OCI-LY1 (cell line): Measurements from ENCODE around the gene FANCC.

ENCODE experiments used
- H2AFZ ChIP-seq: fragments of 200-600 bp; sonication (generic), shearing (Covaris generic); 2 replicates; pipeline ENCODE4 v1.6.0; 2014; ENCODE audit warnings: antibody characterized with exemption, mild to moderate bottlenecking, low read length
- H3F3A ChIP-seq: fragments of 200-600 bp; sonication (generic), shearing (Covaris generic); 2 replicates; pipeline ENCODE4 v1.6.0; 2014; ENCODE audit warnings: mild to moderate bottlenecking, antibody characterized with exemption, low read length, moderate library complexity; ENCODE audit not compliant: insufficient read depth
- H3K27ac ChIP-seq: fragments of 200-600 bp; sonication (generic); 2 replicates; pipeline ENCODE4 v1.5.1; 2014; ENCODE audit warnings: low read length, mixed run types, mild to moderate bottlenecking, low read depth; ENCODE audit not compliant: poor library complexity, severe bottlenecking
- H3K27me3 ChIP-seq: fragments of 200-600 bp; sonication (generic); 2 replicates; pipeline ENCODE4 v1.6.0; 2014; ENCODE audit warnings: antibody characterized with exemption, mild to moderate bottlenecking, low read length, moderate library complexity; ENCODE audit not compliant: insufficient read depth
- H3K36me3 ChIP-seq: fragments of 200-600 bp; sonication (generic); 2 replicates; pipeline ENCODE4 v1.6.1; 2014; ENCODE audit warnings: mild to moderate bottlenecking, antibody characterized with exemption, low read length, moderate library complexity, mixed read lengths; ENCODE audit not compliant: insufficient read depth
- H3K4me1 ChIP-seq: fragments of 200-600 bp; sonication (generic); 2 replicates; pipeline ENCODE4 v1.5.1; 2014; ENCODE audit warnings: mild to moderate bottlenecking, low read length, moderate library complexity; ENCODE audit not compliant: insufficient read depth, severe bottlenecking
- H3K4me2 ChIP-seq: fragments of 200-600 bp; sonication (generic), shearing (Covaris generic); 2 replicates; pipeline ENCODE4 v1.6.1; 2014; ENCODE audit warnings: low read length
- H3K4me3 ChIP-seq: fragments of 200-600 bp; sonication (generic); 2 replicates; pipeline ENCODE4 v1.5.1; 2014; ENCODE audit warnings: low read length, low read depth, mild to moderate bottlenecking, mixed read lengths; ENCODE audit not compliant: poor library complexity, severe bottlenecking
- H3K79me2 ChIP-seq: fragments of 200-600 bp; shearing (Covaris generic); 2 replicates; pipeline ENCODE4 v1.6.1; 2016; ENCODE audit warnings: mixed run types, low read length, mixed read lengths; ENCODE audit not compliant: insufficient read depth
- H3K9ac ChIP-seq: fragments of 200-600 bp; sonication (generic), shearing (Covaris generic); 2 replicates; pipeline ENCODE4 v1.6.1; 2014; ENCODE audit warnings: mild to moderate bottlenecking, low read length, mixed read lengths
- H3K9me2 ChIP-seq: fragments of 200-600 bp; sonication (generic), shearing (Covaris generic); 2 replicates; pipeline ENCODE4 v1.6.1; 2014; ENCODE audit warnings: low read depth, mild to moderate bottlenecking, low read length, mixed read lengths
- H3K9me3 ChIP-seq: fragments of 200-600 bp; shearing (Covaris generic); 2 replicates; pipeline ENCODE4 v1.6.1; 2014; ENCODE audit warnings: low read length, mixed read lengths
- H4K20me1 ChIP-seq: fragments of 200-600 bp; sonication (generic), shearing (Covaris generic); 2 replicates; pipeline ENCODE4 v1.6.0; 2016; ENCODE audit warnings: mild to moderate bottlenecking, low read length; ENCODE audit not compliant: insufficient read depth
- EZH2 ChIP-seq: fragments of 200-600 bp; sonication (generic), shearing (Covaris generic); IDR thresholded peaks from 2 replicates; pipeline ENCODE4 v1.8.0; 2017; ENCODE audit warnings: borderline replicate concordance, mixed run types, mild to moderate bottlenecking, antibody characterized with exemption, low read length, moderate library complexity, mixed read lengths
- TF ChIP-seq, protein P1 (sequence below): fragments of 200-600 bp; sonication (generic), shearing (Covaris generic); IDR thresholded peaks from 2 replicates; pipeline ENCODE4 v1.5.1; 2017; ENCODE audit warnings: mild to moderate bottlenecking, antibody characterized with exemption, low read length, moderate library complexity, mixed read lengths

FANCC gene

DNA sequence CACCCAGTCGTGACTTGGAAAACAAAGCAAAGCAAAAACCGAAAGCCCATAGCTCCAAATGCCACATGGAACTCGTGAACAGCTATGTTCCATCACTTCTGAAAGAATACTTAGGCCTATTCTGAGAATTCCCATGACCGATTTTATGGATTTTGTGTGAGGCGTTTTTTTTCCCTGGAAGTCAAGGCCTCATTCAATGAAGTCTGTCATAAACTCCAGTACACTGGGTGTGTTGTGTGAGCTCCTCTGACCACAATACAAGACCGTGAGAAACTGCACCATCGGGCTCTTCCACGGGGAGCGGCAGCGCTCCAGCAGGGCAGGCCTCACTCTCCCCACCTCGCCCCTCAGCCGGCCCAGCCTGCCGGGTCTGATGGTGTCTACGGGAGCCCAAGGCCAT is 209.5 kb downstream of the FANCC start:
- H3K4me1 ChIP-seq: peaks cover 12% of the 10 kb centered on the region
- TF ChIP-seq, protein P1, sequence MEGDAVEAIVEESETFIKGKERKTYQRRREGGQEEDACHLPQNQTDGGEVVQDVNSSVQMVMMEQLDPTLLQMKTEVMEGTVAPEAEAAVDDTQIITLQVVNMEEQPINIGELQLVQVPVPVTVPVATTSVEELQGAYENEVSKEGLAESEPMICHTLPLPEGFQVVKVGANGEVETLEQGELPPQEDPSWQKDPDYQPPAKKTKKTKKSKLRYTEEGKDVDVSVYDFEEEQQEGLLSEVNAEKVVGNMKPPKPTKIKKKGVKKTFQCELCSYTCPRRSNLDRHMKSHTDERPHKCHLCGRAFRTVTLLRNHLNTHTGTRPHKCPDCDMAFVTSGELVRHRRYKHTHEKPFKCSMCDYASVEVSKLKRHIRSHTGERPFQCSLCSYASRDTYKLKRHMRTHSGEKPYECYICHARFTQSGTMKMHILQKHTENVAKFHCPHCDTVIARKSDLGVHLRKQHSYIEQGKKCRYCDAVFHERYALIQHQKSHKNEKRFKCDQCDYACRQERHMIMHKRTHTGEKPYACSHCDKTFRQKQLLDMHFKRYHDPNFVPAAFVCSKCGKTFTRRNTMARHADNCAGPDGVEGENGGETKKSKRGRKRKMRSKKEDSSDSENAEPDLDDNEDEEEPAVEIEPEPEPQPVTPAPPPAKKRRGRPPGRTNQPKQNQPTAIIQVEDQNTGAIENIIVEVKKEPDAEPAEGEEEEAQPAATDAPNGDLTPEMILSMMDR: no peak
- TF ChIP-seq EZH2: no peak
- no peaks in the 10 kb centered on the region for H3K9me3 ChIP-seq
- no peaks in the 10 kb centered on the region for H3K9me2 ChIP-seq
- H3K27ac ChIP-seq: peak overlapping the region; percentile 55
- H3K4me2 ChIP-seq: no peak overlapping the region; the same call in 1 of the 2 replicates
- no peaks in the 10 kb centered on the region for H3K79me2 ChIP-seq
- no peak overlapping the region for H2AFZ ChIP-seq
- no peaks in the 10 kb centered on the region for H3F3A ChIP-seq
- peaks cover 13% of the 10 kb centered on the region for H3K36me3 ChIP-seq
- H3K9ac ChIP-seq: no peak overlapping the region
- no peaks in the 10 kb centered on the region for H3K27me3 ChIP-seq
- no peaks in the 10 kb centered on the region for H4K20me1 ChIP-seq
- no peak overlapping the region for H3K4me3 ChIP-seq

GRCh38 chr9:95107001-95107749 is 210.3 kb downstream of the FANCC start:
- H2AFZ ChIP-seq: no peak overlapping the region
- H4K20me1 ChIP-seq: no peaks in the 10 kb centered on the region
- peaks cover 13% of the 10 kb centered on the region for H3K36me3 ChIP-seq
- H3K4me3 ChIP-seq: no peak overlapping the region
- no peaks in the 10 kb centered on the region for H3K9me3 ChIP-seq
- no peak overlapping the region; the same call in 1 of the 2 replicates for H3K4me2 ChIP-seq
- H3K9ac ChIP-seq: no peak overlapping the region
- H3K79me2 ChIP-seq: no peaks in the 10 kb centered on the region
- no peaks in the 10 kb centered on the region for H3K27me3 ChIP-seq
- no peaks in the 10 kb centered on the region for H3F3A ChIP-seq
- H3K4me1 ChIP-seq: peaks cover 12% of the 10 kb centered on the region
- H3K9me2 ChIP-seq: no peaks in the 10 kb centered on the region
- peak overlapping the region; percentile 55 for H3K27ac ChIP-seq
- TF ChIP-seq, protein P1: no peak
- no peak for TF ChIP-seq EZH2

DNA sequence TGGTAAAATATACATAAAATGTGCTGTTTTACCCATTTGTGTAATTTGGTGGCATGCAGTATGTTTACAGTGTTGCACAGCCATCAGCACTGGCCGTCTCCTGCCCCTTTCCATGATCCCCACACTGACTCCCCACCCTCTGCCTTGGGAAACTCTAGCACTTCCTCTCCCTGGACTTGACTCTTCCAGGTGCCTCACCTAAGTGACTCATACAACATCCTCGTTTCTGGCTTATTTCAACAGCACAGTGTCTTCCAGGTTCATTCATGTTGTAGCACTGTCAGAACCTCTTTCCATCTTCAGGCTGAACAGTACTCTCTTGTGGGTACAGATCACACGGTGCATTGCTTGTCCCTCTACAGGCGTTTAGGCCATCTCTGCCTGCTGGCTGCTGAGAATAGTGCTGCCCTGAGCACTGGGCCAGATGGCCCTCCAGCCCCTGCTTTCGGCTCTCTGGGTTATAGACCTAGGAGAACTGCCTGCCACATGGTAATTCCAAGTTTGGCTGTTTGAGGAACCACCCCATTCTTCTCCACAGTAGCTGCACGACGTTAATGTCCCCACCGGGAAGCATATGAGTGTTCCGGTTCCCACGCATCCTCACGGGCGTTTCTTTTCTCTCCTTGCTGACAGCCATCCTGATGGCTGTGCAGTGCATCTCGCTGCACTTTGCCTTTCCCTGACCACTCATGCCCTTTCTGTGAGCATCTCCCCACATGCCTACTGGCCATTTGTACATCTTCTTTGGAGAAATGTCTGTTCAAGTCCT is 211.8 kb downstream of the FANCC start:
- no peaks in the 10 kb centered on the region for H3K27me3 ChIP-seq
- H3K9me3 ChIP-seq: no peaks in the 10 kb centered on the region
- no peak overlapping the region for H2AFZ ChIP-seq
- no peak overlapping the region for H3K27ac ChIP-seq
- TF ChIP-seq EZH2: no peak
- TF ChIP-seq, protein P1: no peak
- H3K9me2 ChIP-seq: no peaks in the 10 kb centered on the region
- H3F3A ChIP-seq: no peaks in the 10 kb centered on the region
- H3K4me3 ChIP-seq: no peak overlapping the region
- no peak overlapping the region for H3K9ac ChIP-seq
- no peak overlapping the region for H3K4me2 ChIP-seq
- H3K4me1 ChIP-seq: peaks cover 12% of the 10 kb centered on the region
- H4K20me1 ChIP-seq: no peaks in the 10 kb centered on the region
- H3K36me3 ChIP-seq: peaks cover 13% of the 10 kb centered on the region
- no peaks in the 10 kb centered on the region for H3K79me2 ChIP-seq
